GM13976 (cell line): ENCODE measurements around the gene PTPN7.
"Not testable (repeated sequence)": the region's sequence is repeated elsewhere in the genome, so short reads cannot be mapped to it uniquely, and the experiment has no call there.

Experiments
- DNase-seq: peaks from one replicate; pipeline ENCODE4 v3.0.0; 2012; ENCODE audit warnings: low spot score
- in situ Hi-C: fragments of 300-500 bp; cut with MboI; formaldehyde crosslinking; loops from one replicate; pipeline ENCODE4 v1.12.0; 2022; ENCODE audit warnings: low sequenced_read_pairs, mixed read lengths, inconsistent platforms; ENCODE audit not compliant: unreplicated experiment
- TF ChIP-seq, protein P1 (sequence below): IDR thresholded peaks from 2 replicates; pipeline ENCODE4 v1.5.1; 2012; ENCODE audit warnings: borderline replicate concordance, mild to moderate bottlenecking; ENCODE audit not compliant: insufficient read depth; ENCODE audit errors: extremely low read depth, missing control alignments, control extremely low read depth

PTPN7 gene

DNA sequence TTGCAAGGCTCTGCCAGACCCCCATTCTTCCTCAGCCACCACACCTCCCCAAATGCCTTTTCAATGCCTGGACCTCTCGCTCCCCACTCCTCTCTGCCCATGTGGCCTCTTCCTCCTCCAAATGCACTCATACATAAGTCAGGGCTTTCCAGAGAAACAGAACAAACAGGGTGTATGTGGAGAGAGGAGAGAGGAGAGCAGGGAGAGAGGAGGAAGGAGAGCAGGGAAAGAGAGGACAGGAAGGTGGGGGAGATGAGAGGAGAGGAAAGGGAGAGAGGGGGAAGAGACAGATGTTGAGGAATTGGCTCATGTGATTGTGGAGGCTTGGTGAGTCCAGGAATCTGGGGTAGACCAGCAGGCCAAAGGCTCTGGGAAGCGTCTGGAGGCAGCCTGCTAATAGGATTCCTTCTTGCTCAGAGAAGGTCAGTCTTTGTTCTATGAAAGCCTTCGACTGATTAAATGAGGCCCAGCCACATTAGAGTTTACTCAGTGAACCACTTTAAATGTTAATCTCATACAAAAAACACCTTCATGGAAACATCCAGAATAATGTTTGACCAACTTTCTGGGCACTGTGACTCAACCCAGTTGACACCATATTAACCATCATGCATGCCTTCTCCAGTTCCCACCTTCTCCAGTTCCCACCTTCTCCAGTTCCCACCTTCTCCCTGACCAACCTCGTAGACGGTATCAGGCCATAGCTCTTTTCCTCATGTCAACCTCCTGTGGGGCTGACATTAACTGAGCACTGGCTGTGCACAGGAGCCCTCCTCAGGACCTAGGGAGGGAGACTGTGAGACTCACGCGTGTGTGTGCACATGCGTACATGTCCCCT lies 21.9 kb upstream of the PTPN7 start:
- in situ Hi-C loops, result loop anchor here (10.0 kb wide), 1 partner anchor 133 kb away; no protein-coding TSS in a partner anchor

DNA sequence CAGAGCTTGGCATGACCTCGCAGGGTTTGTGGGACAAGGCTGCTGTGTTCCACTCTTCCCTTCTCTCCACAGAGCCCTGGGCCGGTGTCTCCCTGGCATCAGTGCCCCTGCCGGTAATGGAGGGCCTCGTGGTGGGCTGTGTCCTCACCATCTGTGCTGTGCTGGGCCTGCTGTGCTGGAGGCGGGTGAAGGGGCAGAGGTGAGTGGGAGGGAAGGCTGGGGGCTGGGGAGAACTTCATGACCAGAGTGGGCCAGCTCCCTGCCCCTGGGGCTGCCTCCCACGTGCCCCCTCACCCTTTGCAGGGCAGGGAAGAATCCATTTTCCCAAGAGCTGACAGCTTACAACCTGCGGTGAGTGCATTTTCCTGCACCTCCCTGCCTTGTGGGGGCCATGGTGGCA lies 21.2 kb upstream of the PTPN7 start:
- TF ChIP-seq, protein P1, sequence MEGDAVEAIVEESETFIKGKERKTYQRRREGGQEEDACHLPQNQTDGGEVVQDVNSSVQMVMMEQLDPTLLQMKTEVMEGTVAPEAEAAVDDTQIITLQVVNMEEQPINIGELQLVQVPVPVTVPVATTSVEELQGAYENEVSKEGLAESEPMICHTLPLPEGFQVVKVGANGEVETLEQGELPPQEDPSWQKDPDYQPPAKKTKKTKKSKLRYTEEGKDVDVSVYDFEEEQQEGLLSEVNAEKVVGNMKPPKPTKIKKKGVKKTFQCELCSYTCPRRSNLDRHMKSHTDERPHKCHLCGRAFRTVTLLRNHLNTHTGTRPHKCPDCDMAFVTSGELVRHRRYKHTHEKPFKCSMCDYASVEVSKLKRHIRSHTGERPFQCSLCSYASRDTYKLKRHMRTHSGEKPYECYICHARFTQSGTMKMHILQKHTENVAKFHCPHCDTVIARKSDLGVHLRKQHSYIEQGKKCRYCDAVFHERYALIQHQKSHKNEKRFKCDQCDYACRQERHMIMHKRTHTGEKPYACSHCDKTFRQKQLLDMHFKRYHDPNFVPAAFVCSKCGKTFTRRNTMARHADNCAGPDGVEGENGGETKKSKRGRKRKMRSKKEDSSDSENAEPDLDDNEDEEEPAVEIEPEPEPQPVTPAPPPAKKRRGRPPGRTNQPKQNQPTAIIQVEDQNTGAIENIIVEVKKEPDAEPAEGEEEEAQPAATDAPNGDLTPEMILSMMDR, result no peak
- DNase-seq, result no peak
- in situ Hi-C loops, result loop anchor here (10.0 kb wide), 1 partner anchor 133 kb away; no protein-coding TSS in a partner anchor

More for the DNA sequence above, 21.9 kb upstream of the PTPN7 start:
- TF ChIP-seq, protein P1, result no peak
- no peak for DNase-seq

DNA sequence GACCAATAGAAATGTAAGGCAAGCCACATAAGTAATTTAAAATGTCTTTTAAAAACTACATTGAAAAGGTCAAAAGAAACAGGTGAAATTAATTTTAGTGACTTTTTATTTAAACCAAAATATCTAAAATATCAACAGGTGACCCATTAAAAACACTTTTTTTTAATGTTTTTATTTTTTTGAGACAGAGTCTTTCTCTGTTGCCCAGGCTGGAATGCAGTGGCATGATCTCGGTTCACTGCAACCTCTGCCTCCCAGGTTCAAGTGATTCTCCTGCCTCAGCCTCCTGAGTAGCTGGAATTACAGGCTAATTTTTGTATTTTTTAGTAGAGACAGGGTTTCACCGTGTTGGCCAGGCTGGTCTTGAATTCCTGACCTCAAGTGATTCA lies 20.3 kb upstream of the PTPN7 start:
- in situ Hi-C loops, result loop anchor here (10.0 kb wide), 1 partner anchor 134 kb away; no protein-coding TSS in a partner anchor
- DNase-seq, result not testable (repeated sequence)

DNA sequence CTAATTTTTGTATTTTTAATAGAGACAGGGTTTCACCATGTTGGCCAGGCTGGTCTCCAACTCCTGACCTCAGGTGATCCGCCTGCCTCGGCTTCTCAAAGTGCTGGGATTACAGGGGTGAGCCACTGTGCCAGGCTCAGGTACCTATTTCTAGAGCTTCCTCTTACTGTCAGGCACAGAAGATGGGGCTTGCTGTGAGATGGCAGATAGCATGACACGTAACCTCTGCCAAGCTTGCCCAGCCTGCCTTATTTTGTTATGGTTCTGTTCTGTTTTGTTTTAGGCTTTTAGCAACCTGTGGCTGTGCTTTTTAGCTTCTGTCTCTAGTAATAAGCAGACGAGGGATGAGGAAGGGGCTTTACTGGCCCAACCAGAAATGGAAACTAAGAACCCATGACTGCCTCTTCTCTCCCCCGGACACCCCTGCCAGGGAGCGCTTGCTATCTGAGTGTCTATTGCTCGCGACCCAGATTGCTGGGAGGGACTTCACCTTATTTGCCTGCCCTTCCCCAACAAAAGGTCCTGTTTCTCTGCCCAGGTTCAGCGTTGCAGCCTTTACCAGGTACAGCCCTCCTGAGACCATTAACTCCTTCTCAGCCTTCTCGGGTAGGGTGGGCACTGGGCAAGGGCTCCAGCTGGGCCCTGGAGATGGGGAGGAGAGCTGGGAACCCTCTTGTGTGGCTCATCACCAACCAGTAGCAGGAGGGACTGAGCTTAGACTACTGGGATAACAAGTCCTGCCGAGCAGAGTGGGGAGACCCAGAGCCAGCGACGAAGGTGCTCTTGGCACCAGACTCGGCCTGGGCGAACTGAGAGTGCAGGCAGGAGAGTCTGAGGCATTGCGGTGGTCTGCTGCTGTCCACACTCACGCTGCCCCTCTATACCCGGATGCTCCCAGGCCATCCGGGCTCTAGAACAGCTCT lies 19.7 kb upstream of the PTPN7 start:
- in situ Hi-C loops, result loop anchor here (10.0 kb wide), 1 partner anchor 135 kb away; no protein-coding TSS in a partner anchor
- TF ChIP-seq, protein P1, result no peak
- DNase-seq, result no peak

DNA sequence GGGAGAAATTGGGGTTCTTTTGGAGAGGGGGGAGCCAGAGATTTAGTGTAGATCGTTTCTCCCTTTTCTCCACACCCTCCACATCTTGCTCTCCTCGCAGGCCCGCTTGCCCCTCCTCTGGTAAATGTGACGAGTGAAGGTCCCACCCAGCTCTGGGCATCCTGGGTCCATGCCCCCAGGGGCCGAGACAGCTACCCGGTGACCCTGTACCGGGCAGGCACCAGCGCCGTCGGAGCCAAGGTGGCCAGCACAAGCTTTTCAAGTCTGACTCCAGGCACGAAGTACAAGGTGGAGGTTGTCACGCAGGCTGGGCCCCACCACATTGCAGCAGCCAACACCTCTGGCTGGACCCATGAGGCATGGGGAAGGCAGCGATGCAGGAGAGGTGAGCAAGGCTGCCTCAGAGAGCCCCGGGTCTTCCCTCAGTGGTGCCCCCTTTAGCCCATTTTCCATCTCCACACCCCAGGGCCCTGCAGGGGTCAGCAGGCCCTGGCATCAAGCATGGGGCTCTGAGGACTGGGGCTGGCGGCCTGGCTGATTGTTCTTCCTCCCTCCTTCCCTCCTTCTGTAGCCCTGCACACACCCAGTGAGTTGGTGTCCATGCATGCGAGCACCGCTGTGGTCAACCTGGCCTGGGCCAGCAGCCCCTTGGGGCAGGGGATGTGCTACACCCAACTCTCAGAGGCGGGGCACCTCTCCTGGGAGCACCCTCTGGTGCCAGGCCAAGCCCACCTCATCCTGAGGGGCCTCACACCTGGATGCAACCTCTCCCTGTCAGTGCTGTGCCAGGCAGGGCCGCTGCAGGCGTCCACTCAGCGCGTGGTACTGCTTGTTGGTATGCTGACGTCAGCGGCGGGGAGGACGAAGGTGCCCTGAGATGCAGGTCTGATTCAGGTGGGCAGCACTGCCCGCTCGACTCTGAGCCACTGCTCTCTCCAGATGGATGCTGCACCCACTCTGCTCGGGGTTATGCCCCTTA lies 16.8 kb upstream of the PTPN7 start:
- TF ChIP-seq, protein P1, result no peak
- DNase-seq, result no peak
- in situ Hi-C loops, result no loop called here

DNA sequence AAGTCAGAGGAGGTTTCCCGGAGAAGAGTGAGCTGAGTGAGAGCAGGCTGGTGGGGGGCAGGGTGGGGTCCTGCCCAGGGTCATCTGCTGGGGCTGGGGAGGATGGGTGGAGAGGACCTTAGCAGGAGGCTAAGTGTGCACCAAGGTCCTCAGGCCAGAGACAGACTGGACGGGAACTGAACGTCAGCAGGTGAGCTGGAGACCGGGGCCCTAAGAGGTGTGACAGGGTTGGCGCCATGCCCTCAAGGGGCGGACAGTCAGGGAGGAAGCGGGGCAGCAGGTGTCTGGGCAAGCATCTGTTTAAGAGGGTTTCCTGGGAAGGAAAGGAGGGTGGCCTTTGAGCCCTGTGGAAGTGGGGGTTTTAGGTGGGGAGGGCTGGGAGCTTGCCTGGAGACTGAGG lies 13.6 kb upstream of the PTPN7 start:
- in situ Hi-C loops, result no loop called here
- TF ChIP-seq, protein P1, result no peak
- DNase-seq, result no peak
